Measurements from ENCODE around the gene GNG12.

DNA sequence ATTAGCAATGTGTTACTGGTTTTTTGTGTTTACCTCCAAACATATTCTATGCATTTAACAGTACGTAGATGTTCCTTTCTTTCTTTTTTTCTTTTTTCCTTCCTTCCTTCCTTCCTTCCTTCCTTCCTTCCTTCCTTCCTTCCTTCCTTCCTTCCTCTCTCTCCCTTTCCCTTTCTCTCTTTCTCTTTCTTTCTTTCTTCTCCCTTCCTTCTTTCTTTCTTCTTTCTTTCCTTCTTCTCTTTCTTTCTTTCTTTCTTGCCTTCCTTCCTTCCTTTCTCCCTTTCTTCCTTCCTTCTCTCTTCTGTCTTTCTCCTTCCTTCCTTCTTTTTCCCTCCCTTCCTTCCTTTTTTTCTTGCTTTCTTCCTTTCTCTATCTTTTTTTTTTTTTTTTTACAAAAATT, 46.2 kb upstream of the GNG12 start:
- TF ChIP-seq, protein P1, sequence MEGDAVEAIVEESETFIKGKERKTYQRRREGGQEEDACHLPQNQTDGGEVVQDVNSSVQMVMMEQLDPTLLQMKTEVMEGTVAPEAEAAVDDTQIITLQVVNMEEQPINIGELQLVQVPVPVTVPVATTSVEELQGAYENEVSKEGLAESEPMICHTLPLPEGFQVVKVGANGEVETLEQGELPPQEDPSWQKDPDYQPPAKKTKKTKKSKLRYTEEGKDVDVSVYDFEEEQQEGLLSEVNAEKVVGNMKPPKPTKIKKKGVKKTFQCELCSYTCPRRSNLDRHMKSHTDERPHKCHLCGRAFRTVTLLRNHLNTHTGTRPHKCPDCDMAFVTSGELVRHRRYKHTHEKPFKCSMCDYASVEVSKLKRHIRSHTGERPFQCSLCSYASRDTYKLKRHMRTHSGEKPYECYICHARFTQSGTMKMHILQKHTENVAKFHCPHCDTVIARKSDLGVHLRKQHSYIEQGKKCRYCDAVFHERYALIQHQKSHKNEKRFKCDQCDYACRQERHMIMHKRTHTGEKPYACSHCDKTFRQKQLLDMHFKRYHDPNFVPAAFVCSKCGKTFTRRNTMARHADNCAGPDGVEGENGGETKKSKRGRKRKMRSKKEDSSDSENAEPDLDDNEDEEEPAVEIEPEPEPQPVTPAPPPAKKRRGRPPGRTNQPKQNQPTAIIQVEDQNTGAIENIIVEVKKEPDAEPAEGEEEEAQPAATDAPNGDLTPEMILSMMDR (IDR thresholded peaks at IDR 0.05) = no peak
- no peak for TF ChIP-seq POLR2A (IDR thresholded peaks at IDR 0.05)
